Glomerular endothelial cell (primary cell): ENCODE results near the gene YBEY. TPM values are rescaled to one million over a fixed set of nuclear protein-coding genes. Genes with fewer than 3 reads are reported as not detected.
"Not testable (repeated sequence)": the region's sequence is repeated elsewhere in the genome, so short reads cannot be mapped to it uniquely, and the experiment has no call there.

Experiments used
- DNase-seq: peaks from one replicate; pipeline ENCODE4 v3.0.0-alpha.2; 2011; ENCODE audit warnings: low read depth, low spot score; ENCODE audit errors: extremely low read depth
- total RNA-seq: library from RNA; depleted of rRNA; stranded (reverse); fragments of >200 nt; gene quantifications from 2 replicates; pipeline ENCODE4 v1.2.3, GENCODE V29; 2015

The YBEY gene
- total RNA-seq, 1 donor from 2014 or later = 12.4 TPM

GRCh38 chr21:46299167-46299566 lies 13.0 kb downstream of the YBEY start:
- no peak for DNase-seq

GRCh38 chr21:46301759-46302158 lies 15.6 kb downstream of the YBEY start:
- DNase-seq = no peak

- DNase-seq = no peak
These were observed 18.3 kb downstream of the YBEY start for GRCh38 chr21:46304437-46304836.

- no peak for DNase-seq
These were observed 18.8 kb downstream of the YBEY start for GRCh38 chr21:46304955-46305354.

- no peak for DNase-seq
These were observed 21.5 kb downstream of the YBEY start for GRCh38 chr21:46307625-46308024.

GRCh38 chr21:46308431-46308830 lies 22.3 kb downstream of the YBEY start:
- DNase-seq = no peak

GRCh38 chr21:46310260-46310659 lies 24.1 kb downstream of the YBEY start:
- DNase-seq = not testable (repeated sequence)

GRCh38 chr21:46311568-46311967 lies 25.4 kb downstream of the YBEY start:
- no peak for DNase-seq

- no peak for DNase-seq
These were observed 26.8 kb downstream of the YBEY start for GRCh38 chr21:46312949-46313348.

GRCh38 chr21:46314441-46315020 lies 28.4 kb downstream of the YBEY start:
- DNase-seq = no peak

GRCh38 chr21:46316708-46317324 lies 30.7 kb downstream of the YBEY start:
- no peak for DNase-seq

- no peak for DNase-seq
These were observed 31.7 kb downstream of the YBEY start for GRCh38 chr21:46317710-46318463.

GRCh38 chr21:46318464-46318845 lies 32.3 kb downstream of the YBEY start:
- no peak for DNase-seq

- DNase-seq = no peak
These were observed 33.0 kb downstream of the YBEY start for GRCh38 chr21:46319186-46319585.

- DNase-seq = no peak
These were observed 34.2 kb downstream of the YBEY start for GRCh38 chr21:46320331-46320801.

GRCh38 chr21:46322351-46323226 lies 36.4 kb downstream of the YBEY start:
- no peak for DNase-seq

GRCh38 chr21:46323227-46323709 lies 37.1 kb downstream of the YBEY start:
- DNase-seq = no peak

GRCh38 chr21:46323710-46324389 lies 37.7 kb downstream of the YBEY start, which contains the start of the genes C21orf58 and PCNT:
Gene C21orf58, minus strand, starts transcription at chr21:46323870. Its CDS starts 1,132 bp downstream, at chr21:46322738.
Gene PCNT, plus strand, starts transcription at chr21:46324156. Its CDS starts 73 bp downstream, at chr21:46324229.
- DNase-seq = peak; percentile 64

- no peak for DNase-seq
These were observed 38.4 kb downstream of the YBEY start for GRCh38 chr21:46324390-46325072.
